ENCODE results near the gene PBX1.

The PBX1 gene

DNA sequence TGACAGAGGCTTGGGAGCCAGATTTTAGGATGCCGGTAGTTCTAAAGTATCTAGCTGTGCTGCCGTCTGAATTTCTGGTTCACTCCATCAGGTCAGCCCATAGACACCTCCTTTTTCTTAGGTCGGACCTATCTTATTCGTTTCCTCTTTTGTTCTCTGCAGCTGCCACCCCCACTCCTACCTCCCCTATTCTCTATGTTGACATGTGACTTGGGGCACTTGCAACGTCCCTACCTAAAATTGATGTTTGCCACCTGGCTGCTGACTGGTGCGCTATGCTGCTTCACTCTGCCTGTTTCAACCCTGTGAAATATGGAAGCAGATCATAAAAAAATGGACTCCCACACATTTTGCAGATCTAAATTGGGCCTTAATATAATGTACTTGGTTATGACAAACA, 55.3 kb downstream of the PBX1 start:
- DNase-seq (ENCODE audit: extremely low read depth, low read depth): no peak
- no peak overlapping the region for H3K4me3 ChIP-seq (replicated peaks; ENCODE audit: low read depth, low read length)
- TF ChIP-seq CTCF (IDR thresholded peaks at IDR 0.05; ENCODE audit: low read depth, low read length, missing control alignments): no peak

GRCh38 chr1:164617377-164618201, 58.6 kb downstream of the PBX1 start:
- no peak overlapping the region for H3K4me3 ChIP-seq (replicated peaks; ENCODE audit: low read depth, low read length)
- peak; percentile 54 for TF ChIP-seq CTCF (IDR thresholded peaks at IDR 0.05; ENCODE audit: low read depth, low read length, missing control alignments)
- DNase-seq (ENCODE audit: extremely low read depth, low read depth): no peak

DNA sequence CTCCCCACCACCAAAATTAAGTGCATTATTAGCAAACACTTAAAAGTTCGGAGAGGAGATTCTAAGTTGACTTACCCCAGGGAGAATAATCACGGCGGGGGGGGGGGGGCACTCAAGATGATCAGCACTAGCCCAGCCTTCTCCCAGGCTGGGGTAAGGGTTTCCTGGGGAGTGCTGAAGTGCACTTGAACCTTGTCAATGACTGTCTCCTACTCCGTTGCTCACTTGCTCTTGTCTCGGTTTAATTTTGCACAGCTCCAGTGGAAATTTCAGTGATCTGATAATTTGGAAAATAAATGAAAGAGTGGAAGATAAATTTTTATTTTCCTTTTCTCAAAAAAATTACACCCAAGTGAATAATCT, 59.2 kb downstream of the PBX1 start:
- TF ChIP-seq CTCF (IDR thresholded peaks at IDR 0.05; ENCODE audit: low read depth, low read length, missing control alignments): no peak
- no peak for DNase-seq (ENCODE audit: extremely low read depth, low read depth)
- H3K4me3 ChIP-seq (replicated peaks; ENCODE audit: low read depth, low read length): no peak overlapping the region

- no peak for DNase-seq (ENCODE audit: extremely low read depth, low read depth)
- no peak overlapping the region for H3K4me3 ChIP-seq (replicated peaks; ENCODE audit: low read depth, low read length)
- TF ChIP-seq CTCF (IDR thresholded peaks at IDR 0.05; ENCODE audit: low read depth, low read length, missing control alignments): no peak
These were observed 60.2 kb downstream of the PBX1 start for GRCh38 chr1:164619006-164619784.

GRCh38 chr1:164622068-164622845, 63.3 kb downstream of the PBX1 start:
- no peak overlapping the region for H3K4me3 ChIP-seq (replicated peaks; ENCODE audit: low read depth, low read length)
- no peak for DNase-seq (ENCODE audit: extremely low read depth, low read depth)
- no peak for TF ChIP-seq CTCF (IDR thresholded peaks at IDR 0.05; ENCODE audit: low read depth, low read length, missing control alignments)

DNA sequence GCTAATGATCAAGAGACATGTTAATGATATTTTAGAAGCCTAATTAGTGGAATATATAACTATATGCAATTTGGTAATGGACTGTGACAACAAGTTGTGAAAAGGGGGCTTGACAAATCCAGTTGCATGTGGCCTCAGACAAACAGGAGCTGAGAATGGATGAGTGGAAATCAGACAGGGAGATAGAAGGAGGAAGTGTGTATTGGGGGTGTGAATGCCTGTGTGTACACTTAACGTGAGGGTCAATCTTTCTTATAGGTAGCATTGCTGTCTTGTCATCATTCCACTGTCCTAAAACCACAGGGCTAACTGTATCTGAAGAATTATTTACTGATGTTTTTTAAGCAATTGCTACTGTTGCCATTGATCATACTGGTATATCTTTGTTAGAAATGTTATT, 64.8 kb downstream of the PBX1 start:
- no peak for TF ChIP-seq CTCF (IDR thresholded peaks at IDR 0.05; ENCODE audit: low read depth, low read length, missing control alignments)
- H3K4me3 ChIP-seq (replicated peaks; ENCODE audit: low read depth, low read length): no peak overlapping the region
- no peak for DNase-seq (ENCODE audit: extremely low read depth, low read depth)

Data from HFF-Myc (cell line).